Measurements from ENCODE around the gene ADGRL4.

GRCh38 chr1:78843111-78843510, 163.4 kb downstream of the ADGRL4 start:
- TF ChIP-seq, protein P1, sequence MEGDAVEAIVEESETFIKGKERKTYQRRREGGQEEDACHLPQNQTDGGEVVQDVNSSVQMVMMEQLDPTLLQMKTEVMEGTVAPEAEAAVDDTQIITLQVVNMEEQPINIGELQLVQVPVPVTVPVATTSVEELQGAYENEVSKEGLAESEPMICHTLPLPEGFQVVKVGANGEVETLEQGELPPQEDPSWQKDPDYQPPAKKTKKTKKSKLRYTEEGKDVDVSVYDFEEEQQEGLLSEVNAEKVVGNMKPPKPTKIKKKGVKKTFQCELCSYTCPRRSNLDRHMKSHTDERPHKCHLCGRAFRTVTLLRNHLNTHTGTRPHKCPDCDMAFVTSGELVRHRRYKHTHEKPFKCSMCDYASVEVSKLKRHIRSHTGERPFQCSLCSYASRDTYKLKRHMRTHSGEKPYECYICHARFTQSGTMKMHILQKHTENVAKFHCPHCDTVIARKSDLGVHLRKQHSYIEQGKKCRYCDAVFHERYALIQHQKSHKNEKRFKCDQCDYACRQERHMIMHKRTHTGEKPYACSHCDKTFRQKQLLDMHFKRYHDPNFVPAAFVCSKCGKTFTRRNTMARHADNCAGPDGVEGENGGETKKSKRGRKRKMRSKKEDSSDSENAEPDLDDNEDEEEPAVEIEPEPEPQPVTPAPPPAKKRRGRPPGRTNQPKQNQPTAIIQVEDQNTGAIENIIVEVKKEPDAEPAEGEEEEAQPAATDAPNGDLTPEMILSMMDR (conservative IDR thresholded peaks at IDR 0.05), result no peak
- no peak for TF ChIP-seq ZFX (IDR thresholded peaks at IDR 0.05)

Data from C4-2B (cell line).